T-helper 9 cell (primary cell): ENCODE measurements around the gene HECW1.
"Not testable (repeated sequence)": the region's sequence is repeated elsewhere in the genome, so short reads cannot be mapped to it uniquely, and the experiment has no call there.

Experiments
- DNase-seq: peaks from one replicate; pipeline ENCODE4 v3.0.0-alpha.2; 2020

Gene HECW1

DNA sequence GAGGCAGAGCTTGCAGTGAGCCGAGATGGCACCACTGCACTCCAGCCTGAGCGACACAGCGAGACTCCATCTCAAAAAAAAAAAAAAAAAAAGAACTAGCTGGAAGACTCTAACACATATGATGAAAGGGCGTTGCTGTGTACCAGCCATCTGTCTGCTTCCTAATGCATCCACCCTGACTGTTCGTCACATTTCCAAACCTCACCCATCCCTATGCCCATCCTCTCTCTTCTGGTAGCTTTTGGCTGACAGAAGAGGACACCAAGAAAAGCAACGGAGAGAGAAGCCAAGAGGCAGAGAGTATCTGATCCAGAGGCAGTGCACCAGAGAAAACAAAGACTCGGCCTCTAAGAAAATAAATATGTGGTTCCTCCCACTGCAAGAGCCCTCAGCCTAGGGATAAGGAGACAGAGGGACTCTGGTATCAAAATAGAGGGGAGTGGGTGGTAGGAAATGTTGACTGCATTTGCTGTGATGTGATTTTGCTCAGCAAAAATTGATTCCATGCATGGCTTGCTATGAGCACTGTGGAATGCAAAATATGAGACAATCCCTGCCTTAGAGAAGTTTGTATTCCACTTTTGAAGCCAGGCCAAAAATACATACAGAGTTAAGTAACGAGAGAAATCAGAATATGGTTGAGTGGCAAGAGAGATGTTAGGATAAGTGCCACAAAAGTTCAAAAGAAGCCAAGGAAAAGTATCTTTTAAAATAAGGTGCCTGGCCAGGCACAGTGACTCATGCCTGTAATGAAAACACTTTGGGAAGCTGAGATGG is 369.6 kb downstream of the HECW1 start:
- no peak for DNase-seq

DNA sequence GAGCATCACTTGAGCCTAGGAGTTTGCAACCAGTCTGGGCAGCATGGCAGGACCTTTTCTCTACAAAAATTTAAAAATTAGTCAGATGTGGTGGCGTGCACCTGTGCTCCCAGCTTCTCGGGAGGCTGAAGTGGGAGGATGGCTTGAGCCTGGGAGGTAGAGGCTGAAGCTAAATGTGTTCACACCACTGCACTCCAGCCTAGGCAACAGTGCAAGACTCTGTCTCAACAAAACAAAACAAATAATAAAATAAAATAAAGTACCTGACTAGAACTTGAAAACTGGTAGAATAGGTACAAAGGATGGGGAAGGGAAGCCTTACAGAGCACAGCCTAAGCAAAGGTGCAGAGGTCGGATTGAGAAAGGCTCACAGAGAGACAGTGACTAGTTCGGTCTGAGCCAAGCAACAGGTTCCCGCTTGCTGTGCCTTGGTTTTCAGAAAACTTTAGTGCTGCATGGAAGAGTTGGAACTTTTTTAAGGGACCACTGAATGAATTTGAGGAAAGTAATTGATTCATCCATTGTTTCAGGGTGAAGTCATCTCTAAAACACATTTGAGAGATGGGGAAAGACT is 370.3 kb downstream of the HECW1 start:
- no peak for DNase-seq

DNA sequence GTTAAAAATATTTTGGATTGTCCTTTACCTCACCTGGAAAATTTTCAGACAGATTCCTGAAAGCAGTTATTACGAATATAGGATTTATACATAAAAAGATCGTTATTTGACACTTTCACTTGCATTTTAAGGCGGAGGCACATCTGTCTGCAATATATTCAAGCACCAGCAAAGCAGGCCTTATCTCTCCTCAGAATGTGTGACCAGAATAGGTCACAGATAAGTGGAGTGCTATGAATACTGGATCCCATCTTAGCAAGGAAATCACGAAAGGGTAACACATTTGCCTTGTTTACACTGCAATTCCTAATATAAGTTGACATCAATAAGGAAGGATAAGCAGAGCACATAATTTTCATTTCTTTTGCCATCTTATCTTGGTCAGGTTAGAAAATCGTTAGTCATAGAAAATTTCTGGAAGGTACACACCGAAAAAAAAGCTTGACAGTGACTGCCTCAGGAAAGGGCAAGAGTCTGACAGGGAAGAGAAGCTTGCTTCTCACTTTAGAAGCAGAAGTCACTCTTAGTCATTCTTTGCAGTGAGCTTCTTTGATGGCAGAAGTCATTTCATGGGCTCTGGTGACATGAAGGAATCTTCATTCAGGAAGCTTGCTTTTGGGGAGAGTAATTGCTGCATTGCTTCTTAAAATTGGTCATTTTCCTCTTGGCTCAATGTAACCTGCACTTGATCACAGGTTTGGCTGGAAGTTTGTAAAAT is 372.4 kb downstream of the HECW1 start:
- DNase-seq, result no peak

DNA sequence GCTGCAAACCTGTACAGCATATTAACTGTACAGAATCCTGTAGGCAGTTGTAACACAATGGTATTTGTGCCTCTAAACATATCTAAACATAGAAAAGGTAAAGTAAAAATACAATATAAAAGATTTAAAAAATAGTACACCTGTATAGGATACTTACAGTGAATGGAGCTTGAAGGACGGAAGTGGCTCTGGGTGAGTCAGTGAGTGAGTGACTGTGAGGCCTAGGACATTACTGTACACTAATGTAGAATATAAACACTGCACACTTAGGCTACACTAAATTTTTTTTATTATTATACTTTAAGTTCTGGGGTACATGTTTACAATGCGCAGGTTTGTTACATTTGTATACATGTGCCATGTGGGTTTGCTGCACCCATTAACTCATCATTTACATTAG is 373.1 kb downstream of the HECW1 start:
- no peak for DNase-seq

DNA sequence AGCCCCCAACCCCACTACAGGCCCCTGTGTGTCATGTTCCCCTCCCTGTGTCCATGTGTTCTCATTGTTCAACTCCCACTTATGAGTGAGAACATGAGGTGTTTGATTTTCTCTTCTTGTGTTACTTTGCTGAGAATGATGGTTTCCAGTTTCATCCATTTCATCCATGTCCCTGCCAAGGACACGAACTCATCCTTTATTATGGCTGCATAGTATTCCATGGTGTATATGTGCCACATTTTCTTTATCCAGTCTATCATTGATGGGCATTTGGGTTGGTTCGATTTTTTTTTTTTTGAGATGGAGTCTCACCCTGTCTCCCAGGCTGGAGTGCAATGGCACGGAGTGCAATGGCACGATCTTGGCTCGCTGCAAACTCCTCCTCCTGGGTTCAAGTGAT is 373.6 kb downstream of the HECW1 start:
- not testable (repeated sequence) for DNase-seq

DNA sequence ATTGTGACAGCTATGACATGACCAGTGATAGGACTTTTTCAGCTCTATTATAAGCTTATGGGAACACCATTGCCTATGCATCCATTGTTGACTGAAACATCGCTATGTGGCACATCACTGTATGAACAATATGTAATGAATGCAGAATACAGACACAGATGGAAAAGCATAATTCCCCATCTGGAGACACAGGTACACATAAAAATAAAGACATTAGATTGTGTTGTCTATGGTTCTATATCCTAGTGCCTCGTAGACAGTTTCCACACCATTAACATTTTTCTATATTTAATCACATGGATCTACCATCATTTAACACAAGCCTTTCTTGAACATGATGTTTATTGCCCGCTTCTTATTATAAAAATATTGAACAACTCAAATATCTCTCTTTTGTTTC is 374.2 kb downstream of the HECW1 start:
- no peak for DNase-seq

DNA sequence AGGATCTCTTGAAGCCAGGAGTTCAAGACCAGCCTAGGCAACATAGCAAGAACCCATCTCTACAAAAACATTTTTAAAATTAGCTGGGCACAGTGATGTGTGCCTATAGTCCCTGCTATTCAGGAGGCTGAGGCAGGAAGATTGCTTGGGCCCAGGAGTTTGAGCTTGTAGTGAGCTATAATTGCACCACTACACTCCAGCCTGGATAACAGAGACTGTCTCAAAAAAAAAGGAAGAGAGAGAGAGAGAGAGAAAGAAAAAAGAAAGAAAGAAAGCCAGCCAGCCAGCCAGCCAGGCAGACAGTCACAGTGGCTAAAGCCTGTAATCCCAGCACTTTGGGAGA is 375.3 kb downstream of the HECW1 start:
- DNase-seq, result no peak

DNA sequence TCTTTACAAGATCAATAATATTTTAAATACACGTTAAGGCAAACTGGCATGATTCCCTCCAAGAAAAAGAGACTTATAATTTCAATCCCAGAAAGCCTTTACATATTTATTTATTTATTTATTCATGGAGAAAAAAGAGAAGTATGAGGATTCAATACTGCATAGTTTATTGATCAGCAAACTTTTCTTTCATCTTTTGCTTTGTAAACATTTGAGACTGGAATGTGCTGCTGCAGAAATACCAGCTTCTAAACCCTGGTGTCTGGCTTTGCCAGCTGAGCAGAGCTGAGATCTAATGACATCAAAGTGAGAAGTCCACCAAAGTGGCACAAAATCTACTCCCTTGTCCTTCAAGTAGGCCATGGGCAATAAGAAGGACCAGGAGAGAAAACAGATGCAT is 376.8 kb downstream of the HECW1 start:
- DNase-seq, result no peak

DNA sequence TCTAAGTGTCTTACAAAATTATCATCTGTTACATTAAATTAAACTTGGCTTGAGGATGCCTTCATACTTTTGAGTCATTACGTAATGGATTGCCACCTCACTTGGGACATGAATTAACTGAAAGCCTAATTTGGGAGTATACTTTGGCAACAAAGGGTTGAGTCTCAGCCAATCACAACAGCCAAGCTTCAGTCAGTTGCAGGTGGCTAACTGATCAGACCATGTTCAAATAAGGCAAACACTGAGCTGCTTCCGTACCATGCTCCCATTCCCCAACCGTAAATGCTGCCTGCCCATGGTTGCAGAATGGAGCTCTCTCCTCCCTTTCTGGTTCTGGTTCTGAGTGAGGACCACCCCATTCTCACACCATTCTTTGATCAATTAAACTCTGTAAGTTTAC is 377.6 kb downstream of the HECW1 start:
- DNase-seq, result no peak

DNA sequence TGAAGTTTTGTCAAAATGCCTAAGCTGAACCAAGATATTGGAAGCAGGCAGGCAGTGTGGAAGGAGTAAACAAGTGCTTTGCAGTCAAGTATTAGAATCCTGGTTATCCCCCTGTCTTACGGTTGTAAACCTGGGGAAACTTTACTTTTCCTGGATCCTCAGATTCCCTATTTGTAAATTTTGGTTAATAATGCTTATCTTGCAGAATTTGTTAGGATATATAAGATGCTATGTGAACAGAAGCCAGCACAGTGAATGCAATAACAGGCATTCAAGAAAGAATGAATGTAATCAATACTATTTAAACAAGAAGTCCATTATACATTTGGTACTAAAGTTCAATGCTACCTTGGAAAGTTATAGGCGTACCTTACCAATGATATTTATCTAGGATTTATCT is 378.7 kb downstream of the HECW1 start:
- DNase-seq, result no peak

DNA sequence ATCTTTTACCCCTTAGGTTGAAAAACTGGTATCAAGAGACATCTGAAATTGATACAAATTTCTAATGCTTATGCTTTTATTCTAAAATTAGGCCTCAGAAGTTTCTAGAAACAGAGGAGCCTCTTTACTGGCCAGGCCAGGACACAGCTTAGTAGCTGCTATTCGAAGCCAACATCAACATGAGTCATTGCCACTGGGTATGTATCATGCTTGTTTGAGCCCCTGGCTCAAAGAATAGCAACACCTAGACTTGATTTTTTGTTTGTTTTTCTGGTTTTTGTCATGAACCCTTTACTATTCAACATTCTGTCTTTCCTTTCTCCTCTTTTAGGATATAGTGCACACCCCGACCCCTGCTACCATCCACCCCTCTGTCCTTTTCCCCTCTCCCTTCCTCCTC is 379.5 kb downstream of the HECW1 start:
- DNase-seq, result no peak

DNA sequence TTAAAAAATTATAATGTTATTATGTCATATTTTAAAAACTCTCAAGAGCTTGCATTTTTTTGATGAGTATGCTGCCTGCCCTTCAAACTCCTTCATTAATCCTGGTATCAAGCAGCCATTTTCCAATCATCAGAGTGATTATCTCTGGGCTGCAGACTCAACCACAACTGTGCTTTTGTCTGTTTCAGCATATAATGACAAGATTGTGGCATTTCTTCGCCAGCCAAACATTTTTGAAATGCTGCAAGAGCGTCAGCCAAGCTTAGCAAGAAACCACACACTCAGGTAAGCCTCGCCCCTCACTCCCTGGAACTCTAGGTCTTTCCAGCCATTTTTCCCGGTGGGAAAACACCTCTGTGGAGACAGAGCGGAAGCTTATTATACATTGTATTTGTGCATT is 380.4 kb downstream of the HECW1 start:
- no peak for DNase-seq

DNA sequence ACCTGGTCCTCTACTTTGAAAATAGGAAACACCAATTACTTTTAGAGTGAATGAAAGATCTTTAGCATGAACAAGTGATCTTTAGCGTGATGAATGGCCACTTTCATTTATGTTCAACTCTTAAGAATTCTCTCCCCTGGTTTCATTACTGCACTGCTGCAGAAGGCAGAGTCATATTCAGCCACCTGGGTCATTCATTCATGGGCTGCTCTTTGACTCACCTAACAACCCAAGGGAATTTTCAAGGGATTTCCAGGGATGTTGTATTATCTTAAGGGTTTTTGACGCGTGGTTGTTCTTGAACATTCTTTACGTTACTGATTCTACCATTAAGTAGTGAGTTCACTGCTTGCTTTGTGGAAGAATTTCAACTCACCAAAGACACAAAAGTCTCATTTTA is 383.1 kb downstream of the HECW1 start:
- DNase-seq, result no peak

DNA sequence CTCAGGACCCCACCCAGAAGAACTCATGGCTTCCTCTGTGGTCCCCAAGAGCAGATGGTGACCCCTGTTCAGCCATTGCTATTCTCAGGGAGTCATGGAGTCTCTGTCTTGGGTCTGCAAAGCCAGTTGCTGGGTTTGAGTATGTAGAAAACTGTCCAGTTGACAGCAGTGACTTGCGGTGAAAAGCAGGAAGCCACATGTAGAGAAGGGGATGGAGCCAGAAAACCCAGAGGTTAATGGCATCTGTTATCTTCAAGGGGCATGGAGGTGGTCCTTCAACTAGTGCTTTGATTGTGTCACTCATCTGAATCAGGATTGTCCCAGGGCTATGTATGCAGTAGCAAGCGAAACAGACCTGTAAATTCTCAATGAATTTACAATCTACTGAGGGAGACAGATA is 384.1 kb downstream of the HECW1 start:
- no peak for DNase-seq

DNA sequence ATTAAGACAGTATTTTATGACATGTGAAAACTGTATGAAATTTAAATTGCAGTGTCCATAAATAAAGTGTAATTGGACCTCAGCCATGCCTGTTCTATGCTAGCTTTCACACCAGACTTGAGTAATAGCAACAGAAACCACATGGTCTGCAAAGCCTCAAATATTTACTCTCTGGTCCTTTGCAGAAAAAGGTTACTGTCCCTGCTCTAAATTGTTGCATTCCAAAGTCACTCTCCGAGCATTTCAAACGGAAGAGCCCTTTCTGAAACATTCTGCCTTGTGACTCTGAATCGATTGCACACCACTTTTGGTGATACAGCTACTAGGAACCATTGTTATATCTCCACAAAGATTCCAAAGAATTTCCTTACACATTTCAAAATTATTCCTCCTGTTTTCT is 389.4 kb downstream of the HECW1 start:
- DNase-seq, result no peak

DNA sequence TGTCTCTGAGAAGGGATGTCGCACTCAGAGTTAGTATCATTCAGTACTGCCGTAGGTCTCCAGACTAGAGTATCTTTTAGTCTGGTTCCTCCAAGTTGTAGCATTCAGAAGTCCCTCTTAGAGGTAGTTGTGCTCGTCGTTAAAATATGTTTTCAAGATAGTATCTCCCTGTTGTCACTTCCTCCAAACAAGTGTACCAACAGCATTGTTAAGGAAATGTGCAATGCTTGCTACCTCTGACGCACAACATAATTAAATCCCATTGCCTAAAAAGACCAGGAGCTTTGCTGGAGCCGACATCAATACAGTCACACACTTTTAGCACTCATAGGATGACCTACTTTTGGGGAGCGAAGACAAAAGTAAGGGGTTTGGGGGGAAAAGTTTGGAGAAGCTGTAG is 390.5 kb downstream of the HECW1 start:
- DNase-seq, result no peak

DNA sequence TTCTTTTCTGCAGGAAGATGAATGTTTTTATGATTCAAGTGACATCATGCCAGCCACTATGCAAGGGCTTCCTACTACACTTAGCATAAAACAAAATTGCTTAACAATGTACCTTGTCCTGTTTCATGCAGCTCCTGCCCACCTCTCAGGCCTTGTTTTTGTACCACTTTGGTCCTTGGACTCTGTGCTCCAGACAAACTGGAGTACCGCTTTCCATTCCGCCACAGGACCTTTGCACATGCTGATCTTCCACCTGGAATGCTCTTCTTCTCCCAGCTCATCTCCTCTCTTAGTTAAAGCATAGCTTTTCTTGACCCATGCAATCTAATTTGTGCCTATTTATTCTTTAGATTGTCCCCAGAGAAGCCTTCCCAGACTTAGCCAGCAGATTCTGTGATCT is 393.0 kb downstream of the HECW1 start:
- no peak for DNase-seq

DNA sequence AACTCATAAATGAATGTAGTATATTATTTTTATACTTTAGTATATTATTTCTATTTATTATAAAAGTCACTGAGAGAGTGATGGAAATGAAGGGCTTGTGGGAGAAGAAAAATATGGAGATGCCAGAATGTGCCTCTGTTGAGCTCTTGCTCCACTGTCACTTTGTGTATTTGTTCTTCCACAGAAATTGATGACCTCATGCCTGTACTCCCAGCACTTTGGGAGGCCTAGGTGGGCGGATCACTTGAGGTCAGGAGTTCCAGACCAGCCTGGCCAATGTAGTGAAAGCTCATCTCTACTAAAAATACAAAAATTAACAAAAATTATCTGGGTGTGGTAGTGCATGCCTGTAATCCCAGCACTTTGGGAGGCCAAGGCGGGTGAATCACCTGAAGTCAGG is 394.0 kb downstream of the HECW1 start:
- DNase-seq, result no peak

DNA sequence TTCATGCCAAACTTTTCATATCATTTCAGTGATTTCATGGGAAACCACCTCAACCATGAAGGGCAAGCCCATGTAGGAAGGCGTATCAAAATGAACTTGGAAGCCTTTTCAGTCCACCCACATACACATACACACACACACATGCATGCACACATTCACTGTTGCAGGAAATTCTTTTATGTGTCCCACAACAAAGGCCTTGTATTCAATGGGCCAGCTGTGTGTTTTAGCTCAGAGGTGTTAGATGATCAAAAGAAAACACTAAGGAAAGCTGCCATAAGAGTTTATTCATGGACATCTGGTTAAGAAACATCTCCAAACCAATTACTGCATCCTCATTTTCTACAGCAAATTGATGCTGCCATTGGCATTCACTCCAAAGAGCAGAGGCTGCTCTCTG is 396.0 kb downstream of the HECW1 start:
- DNase-seq, result no peak

DNA sequence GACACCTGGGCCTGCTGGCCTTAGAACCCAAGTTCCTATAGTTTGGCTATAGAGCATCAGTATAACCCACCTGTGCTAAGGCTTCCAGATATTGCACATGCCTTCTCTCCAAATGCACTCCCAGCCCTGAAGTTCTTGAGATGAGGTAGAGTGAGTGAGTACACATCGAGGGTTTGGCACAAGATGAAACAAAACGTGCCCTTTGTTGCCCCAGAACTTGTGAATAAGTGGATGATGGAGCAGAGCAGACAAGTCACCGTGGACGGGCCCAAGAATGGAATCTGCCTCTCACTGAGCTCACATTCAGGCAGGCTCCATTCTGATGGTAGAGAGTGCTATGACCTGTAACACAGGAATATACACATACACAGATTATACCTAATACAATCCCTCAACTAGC is 397.5 kb downstream of the HECW1 start:
- no peak for DNase-seq

DNA sequence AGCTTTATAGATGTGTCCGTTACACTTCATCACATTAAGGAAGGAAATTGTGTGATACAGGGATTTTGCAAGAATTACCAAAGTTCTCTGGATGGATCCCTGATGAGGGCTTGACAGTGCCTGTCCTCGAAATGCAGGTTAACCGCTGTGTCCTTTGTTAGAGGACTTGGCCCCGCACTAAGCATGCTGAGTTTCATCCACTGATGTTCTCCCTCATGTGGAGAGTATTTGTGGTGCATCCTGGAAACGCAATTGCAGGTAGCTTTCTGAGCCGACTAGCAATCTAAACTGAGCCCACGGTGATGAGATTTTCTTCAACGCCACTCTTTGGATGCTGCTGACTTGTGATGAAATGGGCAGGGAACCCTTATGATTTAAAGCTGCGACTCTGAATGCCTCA is 398.6 kb downstream of the HECW1 start:
- no peak for DNase-seq

DNA sequence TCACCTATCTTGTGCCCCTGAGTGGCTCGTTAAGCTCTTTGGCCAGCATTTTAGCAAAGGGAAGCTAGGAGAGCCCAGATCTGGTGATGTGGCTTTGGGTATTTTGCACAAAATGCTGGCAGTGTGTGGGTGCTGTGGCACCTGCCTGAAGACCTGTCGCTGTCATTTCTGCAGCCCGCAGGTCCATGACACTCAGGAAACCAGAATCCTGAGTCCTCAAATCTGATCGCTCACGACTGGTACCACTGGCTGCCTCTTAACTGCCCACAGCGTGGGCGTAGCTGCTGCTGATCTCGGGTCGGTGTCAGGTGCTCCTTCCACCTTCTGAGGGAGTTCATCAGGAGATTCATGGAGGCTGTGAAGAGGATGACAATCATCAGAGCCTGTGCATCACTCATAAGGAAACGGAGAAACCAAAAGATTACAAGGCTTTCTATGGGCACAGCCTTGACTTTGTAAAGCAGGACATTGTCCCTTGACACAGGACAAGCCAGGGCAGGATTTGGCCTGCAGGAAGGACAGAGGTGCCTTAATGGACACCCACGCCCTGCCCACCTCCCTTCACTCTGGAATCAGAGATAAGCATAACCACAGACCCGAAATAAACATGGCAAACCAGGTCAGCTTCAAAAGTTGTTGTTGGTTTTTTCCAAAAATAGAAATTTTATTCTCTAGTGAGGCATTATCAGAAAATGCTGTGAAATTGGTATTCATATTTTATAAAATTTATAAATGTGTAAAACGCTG is 399.5 kb downstream of the HECW1 start:
- DNase-seq, result no peak

DNA sequence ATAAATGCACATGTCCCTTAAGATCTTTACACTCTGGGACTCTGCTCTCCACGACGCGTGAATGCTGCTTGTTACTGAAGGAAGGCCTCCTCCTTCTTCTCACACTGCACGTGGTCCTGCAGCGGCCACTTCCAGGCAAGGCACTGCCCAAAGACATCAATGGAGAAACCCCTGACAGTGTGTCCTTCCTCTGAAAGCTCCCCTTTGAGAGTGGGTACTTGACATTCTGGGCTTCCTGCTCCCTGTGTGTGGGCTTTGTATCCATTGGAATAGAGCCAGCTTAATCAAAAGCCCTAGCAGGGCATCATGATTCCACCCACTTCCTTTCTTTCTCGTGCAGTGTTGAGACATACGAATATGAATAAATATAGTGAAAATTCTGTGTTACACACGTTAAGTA is 400.8 kb downstream of the HECW1 start:
- no peak for DNase-seq
